ENCODE data around the gene FRY.
A peak's percentile ranks its signal among the peaks of the same experiment; 100 is the strongest.

The FRY gene

GRCh38 chr13:32267836-32268439 lies 236.4 kb downstream of the FRY start:
- DNase-seq = peak; percentile 66

DNA sequence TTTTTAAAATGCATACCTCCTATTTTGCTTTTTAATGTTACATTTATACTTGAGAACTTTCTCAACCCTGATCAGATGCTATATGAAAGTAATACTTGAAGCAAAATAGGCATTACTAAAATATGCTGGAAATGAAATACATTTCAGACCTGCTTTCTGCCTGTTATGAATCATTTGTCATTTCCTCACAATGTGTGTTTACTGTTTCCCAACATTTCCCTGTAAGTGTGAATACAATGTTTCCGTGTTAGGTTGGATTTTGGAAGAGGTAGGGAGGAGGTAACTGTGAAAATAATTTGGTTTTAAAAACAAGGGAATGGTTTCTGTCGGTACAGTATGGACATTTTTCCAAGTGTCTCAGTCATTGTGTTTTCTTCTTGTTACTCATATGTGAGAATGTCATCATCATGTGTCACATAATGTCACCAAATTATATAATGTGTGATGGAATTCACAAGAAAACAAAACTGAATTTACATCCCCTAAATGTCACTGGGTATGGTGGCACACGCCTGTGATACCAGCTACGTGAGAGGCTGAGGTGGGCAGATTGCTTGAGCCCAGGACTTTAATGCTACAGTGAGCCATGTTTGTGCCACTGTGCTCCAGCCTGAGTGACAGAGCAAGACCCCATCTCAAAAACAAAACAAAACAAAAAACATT lies 240.6 kb downstream of the FRY start:
- DNase-seq = no peak

DNA sequence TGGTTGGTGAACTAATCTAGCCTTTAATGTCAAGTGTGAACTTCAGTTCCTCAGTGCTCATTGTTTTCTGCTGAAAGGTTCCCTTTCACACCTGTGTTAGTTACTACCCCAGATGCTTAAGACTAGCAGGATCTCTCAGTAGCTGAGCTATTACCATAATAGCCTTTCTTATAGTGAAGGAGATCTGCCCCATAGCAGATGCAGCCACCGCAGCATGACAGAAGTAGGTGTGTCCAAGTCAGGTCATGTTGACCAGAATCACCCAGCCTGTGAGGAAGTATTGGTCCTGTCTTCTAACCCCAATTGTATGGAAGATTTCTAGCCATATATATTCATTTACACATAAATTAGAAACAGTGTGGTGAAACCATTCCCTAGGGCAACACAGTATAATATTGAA lies 246.3 kb downstream of the FRY start:
- DNase-seq = no peak

DNA sequence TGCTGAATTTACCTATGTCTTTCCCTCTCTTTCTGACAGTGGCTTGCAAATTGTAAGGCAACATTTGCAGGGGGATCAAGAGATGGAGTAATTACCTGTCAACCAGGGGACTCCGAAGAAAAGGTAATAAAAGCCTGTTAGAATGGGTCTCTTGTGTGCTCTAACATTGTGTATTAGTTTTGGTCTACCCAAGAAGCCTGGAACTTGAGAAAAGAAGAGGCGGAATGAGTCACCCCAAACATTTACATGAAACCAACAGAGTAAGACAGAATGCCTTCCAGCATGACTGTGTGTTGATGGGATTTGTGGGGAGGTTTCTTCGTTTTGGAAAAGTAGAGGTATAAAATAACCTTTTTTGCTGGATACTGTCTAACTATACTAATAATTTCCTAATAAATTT lies 246.9 kb downstream of the FRY start:
- DNase-seq = no peak

DNA sequence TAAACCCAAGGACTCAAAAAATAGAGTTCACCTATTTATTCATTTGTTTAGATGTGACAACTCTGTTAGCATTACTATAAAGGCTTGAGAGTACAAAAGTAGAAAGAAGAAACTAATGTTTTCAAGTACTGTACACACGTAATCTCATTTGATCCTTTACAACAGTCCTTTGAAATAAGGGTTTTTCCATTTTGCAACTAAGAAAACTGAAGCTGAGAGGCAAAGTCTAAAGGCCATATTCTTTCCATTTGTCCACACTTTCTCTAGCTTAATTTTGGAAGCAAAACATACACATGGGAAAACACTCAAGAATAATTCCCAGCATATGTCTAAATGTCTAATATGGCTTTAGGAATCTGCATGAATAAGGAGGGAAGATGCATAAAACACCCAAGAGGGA lies 249.5 kb downstream of the FRY start:
- DNase-seq = no peak

DNA sequence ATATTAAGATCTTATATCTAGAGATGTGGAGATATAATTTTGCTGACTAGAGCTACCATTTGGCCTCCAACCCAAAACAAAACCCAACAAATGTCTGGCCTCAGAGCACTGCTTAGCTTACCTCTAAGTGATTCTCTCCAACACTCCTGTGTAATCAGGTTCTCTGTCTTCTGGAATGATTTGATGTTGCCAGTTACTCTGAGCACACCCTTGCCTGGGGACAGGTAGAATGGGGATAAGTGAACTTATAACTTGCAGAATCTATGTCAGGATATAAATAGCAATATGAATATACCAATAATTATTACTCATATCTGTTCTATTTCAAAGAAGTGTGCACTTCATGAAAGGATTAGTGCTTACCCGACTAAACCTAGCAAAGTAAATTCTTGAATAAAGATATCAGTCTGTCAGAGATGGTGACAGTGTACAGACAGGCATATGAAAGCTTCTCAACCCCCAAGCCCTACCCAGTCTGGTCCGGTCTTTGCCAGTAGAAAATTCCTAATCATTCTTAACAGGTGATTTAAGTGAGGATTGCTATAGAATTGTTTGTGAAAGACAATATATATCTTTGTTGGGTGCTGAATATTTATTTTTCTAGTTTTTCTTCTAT lies 250.6 kb downstream of the FRY start:
- DNase-seq = no peak

DNA sequence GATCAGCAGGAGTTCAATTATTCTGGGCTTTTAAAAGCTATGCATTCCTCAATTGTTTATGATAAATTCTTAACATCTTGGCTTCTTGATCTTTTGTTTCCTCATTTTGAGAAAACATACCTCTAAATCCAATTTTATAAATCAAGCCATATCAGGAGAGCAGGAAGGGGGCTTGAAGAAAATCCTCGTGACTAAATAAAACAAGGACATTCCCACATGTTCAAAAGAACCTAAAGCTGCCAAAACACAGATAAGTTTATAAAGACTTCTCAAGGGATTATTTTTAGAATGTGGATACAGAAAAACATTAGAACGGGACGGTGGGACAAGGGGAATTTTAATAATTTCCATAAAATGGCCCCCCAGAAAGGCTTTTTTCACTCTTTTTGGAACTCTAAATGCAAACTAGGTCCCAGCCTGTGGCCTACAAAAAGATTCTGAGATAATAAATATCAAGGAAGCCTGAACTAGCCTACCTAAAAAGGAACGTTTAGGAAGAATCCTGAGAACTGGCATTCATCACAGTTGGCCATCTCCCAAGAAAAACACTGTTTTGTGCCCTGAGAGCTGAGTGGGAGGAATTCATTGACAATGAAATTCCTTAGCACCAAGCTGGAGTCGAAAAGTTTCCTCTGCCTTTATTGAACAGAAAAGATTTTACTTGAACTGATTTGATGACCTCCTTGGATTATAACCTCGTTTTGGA lies 253.5 kb downstream of the FRY start:
- DNase-seq = no peak

GRCh38 chr13:32285633-32285965 lies 254.0 kb downstream of the FRY start:
- DNase-seq = no peak

GRCh38 chr13:32297206-32297605 lies 265.6 kb downstream of the FRY start:
- DNase-seq = no peak

DNA sequence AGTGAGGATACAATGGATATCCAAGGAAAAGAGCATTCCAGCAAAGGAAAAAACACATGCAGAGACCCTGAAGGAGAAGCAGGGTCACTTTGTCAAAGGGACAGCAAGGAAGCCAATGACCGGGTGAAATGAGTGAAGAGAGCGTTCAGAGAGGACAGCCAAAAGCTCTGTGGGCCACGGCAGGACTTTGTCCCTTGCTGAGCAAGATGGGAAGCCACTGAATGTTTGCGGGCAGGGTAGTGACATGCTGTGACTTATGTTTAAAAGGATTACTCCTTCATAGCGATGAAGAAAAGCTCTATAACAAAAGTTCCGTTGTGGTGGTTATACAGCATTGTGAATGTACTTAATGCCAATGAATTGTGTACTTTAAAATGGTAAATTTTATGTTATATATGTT lies 267.1 kb downstream of the FRY start:
- no peak for DNase-seq

- no peak for DNase-seq
These were observed 268.3 kb downstream of the FRY start for GRCh38 chr13:32299893-32300292.

- DNase-seq = no peak
These were observed 268.8 kb downstream of the FRY start for GRCh38 chr13:32300406-32300805.

- no peak for DNase-seq
These were observed 269.3 kb downstream of the FRY start for GRCh38 chr13:32300920-32301319.

DNA sequence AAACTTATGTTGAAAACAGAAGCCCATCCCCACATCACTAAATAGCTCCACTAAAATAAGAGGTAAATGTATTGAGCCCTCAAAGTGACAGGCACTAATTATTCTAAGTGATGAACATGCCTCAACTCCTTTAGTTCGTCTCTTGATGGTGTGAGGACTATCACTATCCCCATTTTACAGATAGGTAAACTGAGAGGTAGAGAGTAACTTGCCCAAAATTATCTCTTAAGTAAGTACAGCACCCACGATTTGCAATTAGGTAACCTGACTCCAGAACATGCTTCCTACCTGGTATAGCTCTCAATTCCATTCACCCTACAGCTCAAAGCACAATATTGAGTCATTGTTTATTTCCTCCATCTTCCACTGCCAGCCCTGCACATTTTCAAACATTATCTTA lies 270.9 kb downstream of the FRY start:
- no peak for DNase-seq

GRCh38 chr13:32305646-32306045 lies 274.1 kb downstream of the FRY start:
- no peak for DNase-seq

- no peak for DNase-seq
These were observed 277.9 kb downstream of the FRY start for GRCh38 chr13:32309312-32310133.

- DNase-seq = peak; percentile 49
These were observed 278.6 kb downstream of the FRY start for GRCh38 chr13:32310134-32310706.

DNA sequence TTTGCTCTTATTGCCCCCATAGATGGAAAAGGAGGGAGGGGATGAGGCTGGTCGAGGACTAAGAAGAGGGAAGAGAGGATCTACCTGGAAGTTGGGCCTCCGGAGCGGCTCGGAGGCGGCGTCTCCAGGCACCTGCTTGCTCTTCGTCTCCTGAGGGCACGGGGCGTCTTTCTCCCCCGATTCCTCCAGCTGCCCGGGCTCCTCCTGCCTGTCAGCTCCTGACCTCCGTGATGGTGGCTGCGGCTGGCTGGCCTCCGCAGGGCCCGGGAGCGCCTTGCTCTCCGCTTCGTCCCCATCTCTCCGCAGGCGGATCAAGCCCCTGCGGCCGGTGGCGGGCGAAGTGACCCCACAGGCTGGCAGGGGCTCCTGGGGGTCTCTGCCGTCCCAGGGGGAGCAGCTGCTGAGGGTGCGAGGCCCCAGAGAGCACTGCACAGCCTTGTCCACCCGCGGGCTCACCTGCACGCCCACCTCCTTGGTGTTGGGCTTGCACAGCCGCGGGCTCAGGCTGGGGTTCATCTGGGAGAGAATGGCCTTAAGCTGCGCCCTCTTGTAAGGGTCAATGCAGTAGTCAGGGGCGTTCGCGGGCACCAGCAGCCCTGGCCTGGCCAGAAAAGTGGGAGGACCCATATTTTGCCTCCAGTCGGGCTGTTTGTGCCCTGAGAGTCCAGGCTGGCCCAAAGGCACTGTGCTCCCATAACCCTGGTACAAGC lies 279.8 kb downstream of the FRY start:
- DNase-seq = no peak

GRCh38 chr13:32314271-32315237 lies 283.0 kb downstream of the FRY start:
- peak; percentile 34 for DNase-seq

DNA sequence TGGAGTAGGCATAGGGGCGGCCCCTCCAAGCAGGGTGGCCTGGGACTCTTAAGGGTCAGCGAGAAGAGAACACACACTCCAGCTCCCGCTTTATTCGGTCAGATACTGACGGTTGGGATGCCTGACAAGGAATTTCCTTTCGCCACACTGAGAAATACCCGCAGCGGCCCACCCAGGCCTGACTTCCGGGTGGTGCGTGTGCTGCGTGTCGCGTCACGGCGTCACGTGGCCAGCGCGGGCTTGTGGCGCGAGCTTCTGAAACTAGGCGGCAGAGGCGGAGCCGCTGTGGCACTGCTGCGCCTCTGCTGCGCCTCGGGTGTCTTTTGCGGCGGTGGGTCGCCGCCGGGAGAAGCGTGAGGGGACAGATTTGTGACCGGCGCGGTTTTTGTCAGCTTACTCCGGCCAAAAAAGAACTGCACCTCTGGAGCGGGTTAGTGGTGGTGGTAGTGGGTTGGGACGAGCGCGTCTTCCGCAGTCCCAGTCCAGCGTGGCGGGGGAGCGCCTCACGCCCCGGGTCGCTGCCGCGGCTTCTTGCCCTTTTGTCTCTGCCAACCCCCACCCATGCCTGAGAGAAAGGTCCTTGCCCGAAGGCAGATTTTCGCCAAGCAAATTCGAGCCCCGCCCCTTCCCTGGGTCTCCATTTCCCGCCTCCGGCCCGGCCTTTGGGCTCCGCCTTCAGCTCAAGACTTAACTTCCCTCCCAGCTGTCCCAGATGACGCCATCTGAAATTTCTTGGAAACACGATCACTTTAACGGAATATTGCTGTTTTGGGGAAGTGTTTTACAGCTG lies 283.9 kb downstream of the FRY start, which contains the start of the genes BRCA2 and ZAR1L:
Gene BRCA2, plus strand, starts transcription at position 271 of the 790 bp plus-strand sequence. CDS start 953 bp downstream, outside the sequence.
Gene ZAR1L, minus strand, starts transcription at position 126 of the 790 bp plus-strand sequence. CDS start 3,438 bp downstream, outside the sequence.
- peak; percentile 97 for DNase-seq

Measured in NCI-H69 (cell line).